Stimulated activated memory B cell treated with anti-CD40 and anti-IgM and Interleukin-4, amounts not matched to agents 10 μg/mL and 1 μg/mL and 100 μg/mL, for 72 hours (primary cell): Measurements from ENCODE around the gene SPPL3.
A peak's percentile ranks its signal among the peaks of the same experiment; 100 is the strongest.
"Not testable (repeated sequence)": the region's sequence is repeated elsewhere in the genome, so short reads cannot be mapped to it uniquely, and the experiment has no call there.

Experiments
- ATAC-seq: fragments of 150-1000 bp; cut with Tn5 transposase; 2 replicates; pipeline ENCODE4 v1.10.0; 2021
- H3K27ac Mint-ChIP-seq: one replicate; pipeline ENCODE4 v1.8.0; 2022; ENCODE audit warnings: mild to moderate bottlenecking, mixed read lengths
- H3K27me3 Mint-ChIP-seq: one replicate; pipeline ENCODE4 v1.8.0; 2022; ENCODE audit warnings: mixed read lengths
- H3K36me3 Mint-ChIP-seq: one replicate; pipeline ENCODE4 v1.8.0; 2022; ENCODE audit warnings: mixed read lengths
- H3K4me1 Mint-ChIP-seq: one replicate; pipeline ENCODE4 v1.8.0; 2022; ENCODE audit warnings: mixed read lengths
- H3K4me3 Mint-ChIP-seq: one replicate; pipeline ENCODE4 v1.8.0; 2022; ENCODE audit warnings: mild to moderate bottlenecking, moderate library complexity, mixed read lengths
- H3K9me3 Mint-ChIP-seq: one replicate; pipeline ENCODE4 v1.8.0; 2022; ENCODE audit warnings: mixed read lengths

The SPPL3 gene

GRCh38 chr12:120901818-120902217 lies 2.3 kb downstream of the SPPL3 start:
- Mint-ChIP-seq H3K4me1 (peaks cover 50% of the 10 kb centered on the region), H3K27me3 (no peaks in the 10 kb centered on the region), H3K4me3 (peak overlapping the region; percentile 16), H3K36me3 (no peaks in the 10 kb centered on the region), H3K9me3 (no peaks in the 10 kb centered on the region), H3K27ac (peak overlapping the region; percentile 81)
- no peak for ATAC-seq

- H3K4me1 Mint-ChIP-seq: peaks cover 55% of the 10 kb centered on the region
- not testable (repeated sequence) for H3K36me3 Mint-ChIP-seq, H3K4me3 Mint-ChIP-seq, ATAC-seq, H3K9me3 Mint-ChIP-seq, H3K27ac Mint-ChIP-seq, H3K27me3 Mint-ChIP-seq
These were observed 3.1 kb downstream of the SPPL3 start for GRCh38 chr12:120901101-120901500.

- H3K27ac Mint-ChIP-seq: no peak overlapping the region
- H3K27me3 Mint-ChIP-seq: no peaks in the 10 kb centered on the region
- no peak for ATAC-seq
- H3K36me3 Mint-ChIP-seq: peaks cover 8% of the 10 kb centered on the region
- no peak overlapping the region for H3K4me3 Mint-ChIP-seq
- peaks cover 61% of the 10 kb centered on the region for H3K4me1 Mint-ChIP-seq
- H3K9me3 Mint-ChIP-seq: no peaks in the 10 kb centered on the region
These were observed 8.6 kb downstream of the SPPL3 start for GRCh38 chr12:120895532-120895931.

- no peaks in the 10 kb centered on the region for H3K27me3 Mint-ChIP-seq
- H3K9me3 Mint-ChIP-seq: no peaks in the 10 kb centered on the region
- peaks cover 8% of the 10 kb centered on the region for H3K36me3 Mint-ChIP-seq
- H3K4me3 Mint-ChIP-seq: peak overlapping the region; percentile 16
- peak; percentile 64 for ATAC-seq
- peak overlapping the region; percentile 43 for H3K27ac Mint-ChIP-seq
- peaks cover 45% of the 10 kb centered on the region for H3K4me1 Mint-ChIP-seq
These were observed 11.9 kb downstream of the SPPL3 start for GRCh38 chr12:120892265-120892664.

GRCh38 chr12:120890963-120891362 lies 13.2 kb downstream of the SPPL3 start:
- peaks cover 8% of the 10 kb centered on the region for H3K36me3 Mint-ChIP-seq
- H3K27ac Mint-ChIP-seq: no peak overlapping the region
- no peak overlapping the region for H3K4me3 Mint-ChIP-seq
- no peaks in the 10 kb centered on the region for H3K9me3 Mint-ChIP-seq
- peaks cover 49% of the 10 kb centered on the region for H3K4me1 Mint-ChIP-seq
- no peak for ATAC-seq
- H3K27me3 Mint-ChIP-seq: no peaks in the 10 kb centered on the region

- ATAC-seq: no peak
- H3K9me3 Mint-ChIP-seq: no peaks in the 10 kb centered on the region
- H3K4me1 Mint-ChIP-seq: peaks cover 48% of the 10 kb centered on the region
- H3K4me3 Mint-ChIP-seq: no peak overlapping the region
- H3K27me3 Mint-ChIP-seq: no peaks in the 10 kb centered on the region
- H3K36me3 Mint-ChIP-seq: no peaks in the 10 kb centered on the region
- H3K27ac Mint-ChIP-seq: peak overlapping the region; percentile 80
These were observed 16.7 kb downstream of the SPPL3 start for GRCh38 chr12:120887253-120888043.

- H3K36me3 Mint-ChIP-seq: no peaks in the 10 kb centered on the region
- no peaks in the 10 kb centered on the region for H3K27me3 Mint-ChIP-seq
- peak overlapping the region; percentile 57 for H3K4me3 Mint-ChIP-seq
- H3K9me3 Mint-ChIP-seq: no peaks in the 10 kb centered on the region
- peak; percentile 95 for ATAC-seq
- peak overlapping the region; percentile 80 for H3K27ac Mint-ChIP-seq
- peaks cover 49% of the 10 kb centered on the region for H3K4me1 Mint-ChIP-seq
These were observed 17.7 kb downstream of the SPPL3 start for GRCh38 chr12:120886199-120887018.

GRCh38 chr12:120885521-120885920 lies 18.6 kb downstream of the SPPL3 start:
- no peaks in the 10 kb centered on the region for H3K27me3 Mint-ChIP-seq
- no peaks in the 10 kb centered on the region for H3K9me3 Mint-ChIP-seq
- peak overlapping the region; percentile 80 for H3K27ac Mint-ChIP-seq
- H3K4me3 Mint-ChIP-seq: no peak overlapping the region
- peaks cover 4% of the 10 kb centered on the region for H3K36me3 Mint-ChIP-seq
- no peak for ATAC-seq
- peaks cover 50% of the 10 kb centered on the region for H3K4me1 Mint-ChIP-seq

- Mint-ChIP-seq H3K9me3 (no peaks in the 10 kb centered on the region), H3K36me3 (peaks cover 4% of the 10 kb centered on the region), H3K27ac (no peak overlapping the region), H3K4me1 (peaks cover 59% of the 10 kb centered on the region), H3K27me3 (no peaks in the 10 kb centered on the region), H3K4me3 (no peak overlapping the region)
- no peak for ATAC-seq
These were observed 19.5 kb downstream of the SPPL3 start for GRCh38 chr12:120884644-120885043.

GRCh38 chr12:120882055-120882555 lies 22.1 kb downstream of the SPPL3 start:
- Mint-ChIP-seq H3K36me3 (peaks cover 12% of the 10 kb centered on the region), H3K9me3 (no peaks in the 10 kb centered on the region), H3K27ac (no peak overlapping the region), H3K4me3 (no peak overlapping the region), H3K27me3 (no peaks in the 10 kb centered on the region), H3K4me1 (peaks cover 67% of the 10 kb centered on the region)
- ATAC-seq: no peak

GRCh38 chr12:120879718-120880300 lies 24.3 kb downstream of the SPPL3 start:
- Mint-ChIP-seq H3K4me1 (peaks cover 71% of the 10 kb centered on the region), H3K27ac (no peak overlapping the region), H3K4me3 (no peak overlapping the region), H3K27me3 (no peaks in the 10 kb centered on the region), H3K36me3 (peaks cover 20% of the 10 kb centered on the region), H3K9me3 (no peaks in the 10 kb centered on the region)
- ATAC-seq: no peak

- peaks cover 20% of the 10 kb centered on the region for H3K36me3 Mint-ChIP-seq
- H3K4me3 Mint-ChIP-seq: no peak overlapping the region
- ATAC-seq: no peak
- H3K27ac Mint-ChIP-seq: no peak overlapping the region
- H3K27me3 Mint-ChIP-seq: no peaks in the 10 kb centered on the region
- H3K4me1 Mint-ChIP-seq: peaks cover 72% of the 10 kb centered on the region
- no peaks in the 10 kb centered on the region for H3K9me3 Mint-ChIP-seq
These were observed 25.1 kb downstream of the SPPL3 start for GRCh38 chr12:120879102-120879501.

GRCh38 chr12:120874547-120875245 lies 29.5 kb downstream of the SPPL3 start:
- Mint-ChIP-seq H3K4me3 (no peak overlapping the region), H3K36me3 (peaks cover 22% of the 10 kb centered on the region), H3K4me1 (peaks cover 68% of the 10 kb centered on the region), H3K27me3 (no peaks in the 10 kb centered on the region), H3K9me3 (no peaks in the 10 kb centered on the region), H3K27ac (no peak overlapping the region)
- ATAC-seq: no peak

- Mint-ChIP-seq H3K9me3 (no peaks in the 10 kb centered on the region), H3K4me3 (no peak overlapping the region), H3K27me3 (no peaks in the 10 kb centered on the region), H3K36me3 (peaks cover 17% of the 10 kb centered on the region), H3K27ac (no peak overlapping the region), H3K4me1 (peaks cover 61% of the 10 kb centered on the region)
- no peak for ATAC-seq
These were observed 30.9 kb downstream of the SPPL3 start for GRCh38 chr12:120873226-120873625.

GRCh38 chr12:120872487-120872886 lies 31.7 kb downstream of the SPPL3 start:
- peaks cover 17% of the 10 kb centered on the region for H3K36me3 Mint-ChIP-seq
- H3K27ac Mint-ChIP-seq: no peak overlapping the region
- no peak overlapping the region for H3K4me3 Mint-ChIP-seq
- peaks cover 58% of the 10 kb centered on the region for H3K4me1 Mint-ChIP-seq
- ATAC-seq: no peak
- no peaks in the 10 kb centered on the region for H3K9me3 Mint-ChIP-seq
- H3K27me3 Mint-ChIP-seq: no peaks in the 10 kb centered on the region
